Loucy (cell line): Measurements from ENCODE around the gene UFC1.

Experiments used
- H2AFZ ChIP-seq: fragments of 200-600 bp; sonication (generic); 2 replicates; pipeline ENCODE4 v1.6.0; 2016; ENCODE audit warnings: antibody characterized with exemption, mild to moderate bottlenecking, low read length, moderate library complexity
- H3F3A ChIP-seq: fragments of 200-600 bp; 2 replicates; pipeline ENCODE4 v1.6.0; 2016; ENCODE audit warnings: antibody characterized with exemption, low read depth, mild to moderate bottlenecking
- H3K27me3 ChIP-seq: fragments of 200-600 bp; sonication (generic); 2 replicates; pipeline ENCODE4 v1.6.1; 2014; ENCODE audit warnings: low read length, mild to moderate bottlenecking; ENCODE audit not compliant: insufficient read depth, poor library complexity, severe bottlenecking
- H3K36me3 ChIP-seq: fragments of 200-600 bp; sonication (generic); 2 replicates; pipeline ENCODE4 v1.6.1; 2016; ENCODE audit warnings: low read length; ENCODE audit not compliant: insufficient read depth
- H3K4me1 ChIP-seq: fragments of 200-600 bp; sonication (generic); 2 replicates; pipeline ENCODE4 v1.5.1; 2014; ENCODE audit warnings: low read length, mild to moderate bottlenecking; ENCODE audit not compliant: insufficient read depth, poor library complexity, severe bottlenecking
- H3K4me2 ChIP-seq: fragments of 200-600 bp; sonication (generic); 2 replicates; pipeline ENCODE4 v1.6.0; 2014; ENCODE audit warnings: antibody characterized with exemption, low read length, low read depth, mild to moderate bottlenecking; ENCODE audit not compliant: poor library complexity, severe bottlenecking
- H3K4me3 ChIP-seq: fragments of 200-600 bp; sonication (generic); 2 replicates; pipeline ENCODE4 v1.5.1; 2014; ENCODE audit warnings: low read length, mild to moderate bottlenecking, mixed read lengths; ENCODE audit not compliant: poor library complexity, severe bottlenecking
- H3K79me2 ChIP-seq: fragments of 200-600 bp; sonication (generic); 2 replicates; pipeline ENCODE4 v1.6.1; 2014; ENCODE audit warnings: low read length; ENCODE audit not compliant: insufficient read depth
- H3K9ac ChIP-seq: fragments of 200-600 bp; sonication (generic); 2 replicates; pipeline ENCODE4 v1.6.0; 2014; ENCODE audit warnings: mild to moderate bottlenecking, low read depth, low read length, moderate library complexity; ENCODE audit not compliant: poor library complexity, severe bottlenecking
- H3K9me2 ChIP-seq: fragments of 200-600 bp; sonication (generic); replicated peaks from 2 replicates; pipeline ENCODE4 v1.6.1; 2016; ENCODE audit warnings: low read depth, low read length, mixed read lengths
- H3K9me3 ChIP-seq: fragments of 200-600 bp; sonication (generic); 2 replicates; pipeline ENCODE4 v1.6.1; 2014; ENCODE audit warnings: mild to moderate bottlenecking, antibody characterized with exemption, low read length, low read depth; ENCODE audit not compliant: insufficient read depth
- H4K20me1 ChIP-seq: fragments of 200-600 bp; sonication (generic); 2 replicates; pipeline ENCODE4 v1.6.0; 2014; ENCODE audit warnings: antibody characterized with exemption, low read length, mild to moderate bottlenecking; ENCODE audit not compliant: insufficient read depth, poor library complexity, severe bottlenecking
- EZH2phosphoT487 ChIP-seq: fragments of 200-600 bp; IDR thresholded peaks from 2 replicates; pipeline ENCODE4 v1.6.1; 2018; ENCODE audit warnings: antibody characterized with exemption, mild to moderate bottlenecking, moderate library complexity, borderline replicate concordance
- TF ChIP-seq, protein P1 (sequence below): fragments of 200-600 bp; sonication (generic); conservative IDR thresholded peaks from 2 replicates; pipeline ENCODE4 v1.5.1; 2014; ENCODE audit warnings: mild to moderate bottlenecking, antibody characterized with exemption, low read length

The UFC1 gene

DNA sequence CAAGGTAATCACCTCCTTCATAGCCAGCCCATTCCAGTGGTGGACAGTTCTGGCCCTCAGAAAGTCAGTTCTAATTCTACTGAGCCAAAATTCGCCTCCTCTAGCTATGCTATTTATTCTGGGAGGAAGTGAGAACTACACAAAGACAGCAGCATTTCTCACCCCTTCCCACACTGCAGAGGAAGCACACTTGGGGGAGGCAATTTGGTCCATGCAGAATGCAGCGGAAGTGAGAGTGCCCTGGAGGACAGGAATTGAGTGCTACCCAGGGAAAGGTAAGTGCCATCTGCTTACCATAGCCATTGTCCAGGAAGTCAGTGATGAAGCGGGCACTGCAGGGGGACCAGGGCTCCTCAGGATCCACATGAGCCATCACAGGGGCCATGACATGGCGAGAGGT, 41.4 kb downstream of the UFC1 start:
- Histone ChIP-seq H3K79me2 (no peaks in the 10 kb centered on the region), H4K20me1 (no peaks in the 10 kb centered on the region), H3F3A (no peaks in the 10 kb centered on the region), H3K27me3 (no peaks in the 10 kb centered on the region), H2AFZ (peak overlapping the region; percentile 54), H3K4me3 (no peak overlapping the region), H3K4me2 (no peak overlapping the region), H3K9me2 (no peaks in the 10 kb centered on the region), H3K4me1 (peaks cover under 1% of the 10 kb centered on the region), H3K9ac (no peak overlapping the region), H3K9me3 (no peaks in the 10 kb centered on the region), H3K36me3 (no peaks in the 10 kb centered on the region)
- TF ChIP-seq, protein P1, sequence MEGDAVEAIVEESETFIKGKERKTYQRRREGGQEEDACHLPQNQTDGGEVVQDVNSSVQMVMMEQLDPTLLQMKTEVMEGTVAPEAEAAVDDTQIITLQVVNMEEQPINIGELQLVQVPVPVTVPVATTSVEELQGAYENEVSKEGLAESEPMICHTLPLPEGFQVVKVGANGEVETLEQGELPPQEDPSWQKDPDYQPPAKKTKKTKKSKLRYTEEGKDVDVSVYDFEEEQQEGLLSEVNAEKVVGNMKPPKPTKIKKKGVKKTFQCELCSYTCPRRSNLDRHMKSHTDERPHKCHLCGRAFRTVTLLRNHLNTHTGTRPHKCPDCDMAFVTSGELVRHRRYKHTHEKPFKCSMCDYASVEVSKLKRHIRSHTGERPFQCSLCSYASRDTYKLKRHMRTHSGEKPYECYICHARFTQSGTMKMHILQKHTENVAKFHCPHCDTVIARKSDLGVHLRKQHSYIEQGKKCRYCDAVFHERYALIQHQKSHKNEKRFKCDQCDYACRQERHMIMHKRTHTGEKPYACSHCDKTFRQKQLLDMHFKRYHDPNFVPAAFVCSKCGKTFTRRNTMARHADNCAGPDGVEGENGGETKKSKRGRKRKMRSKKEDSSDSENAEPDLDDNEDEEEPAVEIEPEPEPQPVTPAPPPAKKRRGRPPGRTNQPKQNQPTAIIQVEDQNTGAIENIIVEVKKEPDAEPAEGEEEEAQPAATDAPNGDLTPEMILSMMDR = no peak
- no peak for TF ChIP-seq EZH2phosphoT487

DNA sequence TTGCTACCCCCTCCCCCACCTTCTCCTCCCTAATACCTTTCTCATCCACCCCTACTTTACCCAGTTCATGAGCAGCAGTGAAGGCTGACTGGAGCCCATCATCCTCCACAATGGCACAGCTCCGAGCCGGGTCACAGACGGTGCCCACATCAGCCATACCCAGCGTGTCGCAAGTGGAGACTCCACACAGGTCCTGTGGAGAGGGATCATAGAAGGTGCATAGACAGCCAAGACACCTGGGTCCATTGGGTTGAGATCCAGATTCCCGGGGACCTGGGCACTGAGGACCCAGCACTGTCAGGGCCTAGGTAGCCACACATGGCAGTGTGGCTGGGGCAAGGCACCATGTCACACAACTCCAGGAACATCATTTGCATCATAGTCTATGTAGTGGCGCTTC, 42.3 kb downstream of the UFC1 start:
- H3K4me2 ChIP-seq = no peak overlapping the region
- H3K4me3 ChIP-seq = no peak overlapping the region
- H3K27me3 ChIP-seq = no peaks in the 10 kb centered on the region
- no peak overlapping the region for H2AFZ ChIP-seq
- H3K79me2 ChIP-seq = no peaks in the 10 kb centered on the region
- no peaks in the 10 kb centered on the region for H3K9me3 ChIP-seq
- H3F3A ChIP-seq = no peaks in the 10 kb centered on the region
- no peaks in the 10 kb centered on the region for H3K36me3 ChIP-seq
- no peak overlapping the region for H3K9ac ChIP-seq
- no peaks in the 10 kb centered on the region for H3K9me2 ChIP-seq
- no peak for TF ChIP-seq EZH2phosphoT487
- TF ChIP-seq, protein P1 = no peak
- H3K4me1 ChIP-seq = peaks cover 7% of the 10 kb centered on the region
- no peaks in the 10 kb centered on the region for H4K20me1 ChIP-seq

DNA sequence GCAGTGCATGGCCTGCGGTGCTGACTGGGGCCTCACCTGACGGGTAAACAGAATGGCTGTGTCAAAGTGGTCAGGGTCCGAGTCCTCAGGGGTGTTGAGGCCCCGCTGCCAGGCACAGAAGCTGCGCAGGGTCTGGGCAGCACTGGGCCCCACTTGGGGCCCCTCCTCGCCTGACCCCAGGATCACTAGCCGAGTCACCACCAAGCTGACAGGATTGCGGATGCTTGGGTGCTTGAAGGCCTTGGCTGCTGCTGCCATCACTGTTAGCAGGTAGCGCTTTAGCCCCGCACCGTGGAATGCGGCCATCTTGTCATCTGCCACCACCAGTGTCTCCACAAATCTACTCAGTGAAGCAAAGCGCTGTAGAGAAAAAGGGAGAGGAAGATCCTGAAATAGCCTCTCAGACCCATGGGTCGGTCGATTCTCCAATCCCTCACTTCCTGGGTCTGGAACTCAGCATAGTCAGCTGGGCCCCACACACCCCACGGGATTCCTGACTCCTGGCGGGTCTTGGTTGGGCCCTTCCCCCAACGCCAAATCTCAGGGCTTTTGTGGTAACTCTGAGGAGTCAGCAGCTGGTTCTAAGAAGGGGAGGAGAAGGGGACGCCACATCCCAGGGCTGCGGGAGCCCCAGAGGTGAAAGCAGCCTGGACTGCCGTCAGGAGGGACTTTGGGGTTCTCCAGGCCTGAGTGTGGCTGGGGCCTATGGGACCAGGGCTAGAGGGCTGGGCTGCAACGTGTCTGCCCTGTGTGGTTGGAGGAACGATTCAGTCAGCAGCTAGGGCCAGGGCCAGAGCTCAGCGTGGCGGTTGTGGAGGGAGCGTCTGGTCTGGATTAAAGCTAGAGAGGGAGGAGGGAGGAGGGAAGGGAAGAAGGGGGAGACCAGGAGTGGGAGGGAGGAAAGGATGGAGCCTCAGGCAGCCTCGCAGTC, 43.0 kb downstream of the UFC1 start:
- Histone ChIP-seq H4K20me1 (no peaks in the 10 kb centered on the region), H2AFZ (no peak overlapping the region), H3K4me2 (no peak overlapping the region), H3K27me3 (no peaks in the 10 kb centered on the region), H3K4me1 (peaks cover 14% of the 10 kb centered on the region), H3K9ac (no peak overlapping the region), H3K79me2 (no peaks in the 10 kb centered on the region), H3K36me3 (no peaks in the 10 kb centered on the region), H3K9me3 (no peaks in the 10 kb centered on the region), H3F3A (no peaks in the 10 kb centered on the region), H3K4me3 (no peak overlapping the region), H3K9me2 (no peaks in the 10 kb centered on the region)
- no peak for TF ChIP-seq EZH2phosphoT487
- TF ChIP-seq, protein P1 = no peak
